Measurements from ENCODE around the gene C9orf43. TPM values are rescaled to one million over a fixed set of nuclear protein-coding genes. Genes with fewer than 3 reads are reported as not detected.
A peak's percentile ranks its signal among the peaks of the same experiment; 100 is the strongest.
"Not testable (repeated sequence)": the region's sequence is repeated elsewhere in the genome, so short reads cannot be mapped to it uniquely, and the experiment has no call there.

The C9orf43 gene
- total RNA-seq, 1 experiment from 2014 or later, result 1.9 TPM

DNA sequence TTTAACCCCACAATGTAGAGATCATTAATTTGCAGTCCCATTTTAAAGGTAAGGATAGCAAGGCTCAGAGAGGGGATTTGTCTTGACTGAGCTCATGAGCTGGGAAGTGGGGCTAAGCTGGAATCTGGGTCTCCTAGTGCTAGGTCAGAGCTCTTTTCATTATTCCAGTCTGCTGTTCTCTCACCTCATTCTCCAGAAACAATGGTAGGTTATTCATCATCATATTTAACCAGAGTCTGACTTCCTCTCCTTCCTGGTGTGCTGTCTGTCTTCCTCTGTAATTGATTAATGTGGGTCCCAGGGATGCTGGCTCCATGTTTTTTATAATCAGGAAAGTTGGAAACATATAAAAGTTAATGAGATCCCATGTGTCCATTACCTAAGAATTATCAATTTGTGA, 20.6 kb downstream of the C9orf43 start:
- no peak for DNase-seq
- Histone ChIP-seq H3K4me1 (no peaks in the 10 kb centered on the region), H3K4me3 (ENCODE audit: low read depth, low read length) (no peak overlapping the region), H3K9me3 (no peaks in the 10 kb centered on the region), H3K36me3 (ENCODE audit: control insufficient read depth, insufficient read depth, low read length) (no peaks in the 10 kb centered on the region), H3K27me3 (replicated peaks; ENCODE audit: control insufficient read depth, insufficient read depth, low read length) (no peaks in the 10 kb centered on the region)
- ChIA-PET CTCF (no interaction called here), POLR2A (no interaction called here)
- no peak overlapping the region for H3K27ac Mint-ChIP-seq (ENCODE audit: unreplicated experiment)
- H3K36me3 Mint-ChIP-seq (ENCODE audit: insufficient read depth, unreplicated experiment), result peaks cover 5% of the 10 kb centered on the region
- BruUV-seq (replicated peaks), result no TSS peak
- H3K4me1 Mint-ChIP-seq (ENCODE audit: low read depth, unreplicated experiment), result peaks cover under 1% of the 10 kb centered on the region
- peaks cover 3% of the 10 kb centered on the region for H3K9me3 Mint-ChIP-seq (ENCODE audit: unreplicated experiment)
- H3K27me3 Mint-ChIP-seq (ENCODE audit: insufficient read depth, unreplicated experiment), result no peaks in the 10 kb centered on the region
- TF ChIP-seq, protein P1, sequence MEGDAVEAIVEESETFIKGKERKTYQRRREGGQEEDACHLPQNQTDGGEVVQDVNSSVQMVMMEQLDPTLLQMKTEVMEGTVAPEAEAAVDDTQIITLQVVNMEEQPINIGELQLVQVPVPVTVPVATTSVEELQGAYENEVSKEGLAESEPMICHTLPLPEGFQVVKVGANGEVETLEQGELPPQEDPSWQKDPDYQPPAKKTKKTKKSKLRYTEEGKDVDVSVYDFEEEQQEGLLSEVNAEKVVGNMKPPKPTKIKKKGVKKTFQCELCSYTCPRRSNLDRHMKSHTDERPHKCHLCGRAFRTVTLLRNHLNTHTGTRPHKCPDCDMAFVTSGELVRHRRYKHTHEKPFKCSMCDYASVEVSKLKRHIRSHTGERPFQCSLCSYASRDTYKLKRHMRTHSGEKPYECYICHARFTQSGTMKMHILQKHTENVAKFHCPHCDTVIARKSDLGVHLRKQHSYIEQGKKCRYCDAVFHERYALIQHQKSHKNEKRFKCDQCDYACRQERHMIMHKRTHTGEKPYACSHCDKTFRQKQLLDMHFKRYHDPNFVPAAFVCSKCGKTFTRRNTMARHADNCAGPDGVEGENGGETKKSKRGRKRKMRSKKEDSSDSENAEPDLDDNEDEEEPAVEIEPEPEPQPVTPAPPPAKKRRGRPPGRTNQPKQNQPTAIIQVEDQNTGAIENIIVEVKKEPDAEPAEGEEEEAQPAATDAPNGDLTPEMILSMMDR (IDR thresholded peaks at IDR 0.05; ENCODE audit: insufficient read depth in 1 of 2, low read depth in 1 of 2, low read length in 1 of 2, severe bottlenecking in 1 of 2, unreplicated experiment in 1 of 2), result no peak
- intact Hi-C loops (cut with micrococcal nuclease; ENCODE audit: unreplicated experiment), result no loop called here
- H3K4me3 Mint-ChIP-seq (ENCODE audit: unreplicated experiment), result no peak overlapping the region

DNA sequence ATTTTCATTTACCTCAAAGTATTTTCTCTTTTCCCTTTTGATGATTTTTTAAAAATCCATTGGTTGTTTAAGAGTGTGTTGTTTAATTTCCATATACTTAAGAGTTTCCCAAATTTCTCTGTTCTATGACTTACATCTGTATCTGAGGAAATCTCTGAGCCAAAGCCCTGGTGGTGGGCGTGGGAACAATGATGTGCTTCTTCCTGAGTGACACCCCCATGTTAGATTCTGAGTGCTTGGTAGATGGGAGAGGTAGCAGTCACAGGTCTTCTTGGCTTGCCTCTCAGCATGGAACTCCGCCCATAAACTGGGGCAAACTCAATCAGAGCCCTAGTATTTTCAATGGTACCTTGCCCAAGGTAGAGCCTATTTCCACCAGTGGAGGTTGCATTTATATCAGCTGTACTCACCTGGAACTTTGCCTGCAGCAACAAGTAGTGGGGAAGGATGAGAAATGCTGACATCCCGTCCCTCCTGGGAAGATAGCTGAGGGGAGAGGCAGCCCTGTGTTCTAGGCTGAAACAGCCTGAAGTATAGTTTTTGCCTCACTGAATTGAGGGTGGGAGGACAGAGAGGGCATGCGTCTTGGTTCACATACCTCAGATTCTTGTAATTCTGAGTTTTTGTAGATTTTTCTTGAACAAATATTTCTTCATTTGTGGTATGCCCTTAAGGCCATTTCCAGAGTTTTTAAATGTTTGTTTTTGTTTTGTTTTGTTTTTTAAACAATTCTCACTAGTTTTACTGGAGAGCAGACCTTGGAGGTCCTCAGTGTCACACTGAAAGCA, 26.4 kb downstream of the C9orf43 start:
- no peaks in the 10 kb centered on the region for H3K27me3 Mint-ChIP-seq (ENCODE audit: insufficient read depth, unreplicated experiment)
- no peak overlapping the region for H3K4me3 ChIP-seq (ENCODE audit: low read depth, low read length)
- H3K9me3 ChIP-seq, result no peaks in the 10 kb centered on the region
- H3K4me1 Mint-ChIP-seq (ENCODE audit: low read depth, unreplicated experiment), result peaks cover 12% of the 10 kb centered on the region
- BruUV-seq (replicated peaks), result no TSS peak
- peaks cover 11% of the 10 kb centered on the region for H3K9me3 Mint-ChIP-seq (ENCODE audit: unreplicated experiment)
- peak overlapping the region; percentile 83 for H3K27ac Mint-ChIP-seq (ENCODE audit: unreplicated experiment)
- intact Hi-C loops (cut with micrococcal nuclease; ENCODE audit: unreplicated experiment), result no loop called here
- H3K4me3 Mint-ChIP-seq (ENCODE audit: unreplicated experiment), result peak overlapping the region; percentile 56
- peaks cover 14% of the 10 kb centered on the region for H3K36me3 Mint-ChIP-seq (ENCODE audit: insufficient read depth, unreplicated experiment)
- ChIA-PET CTCF (no interaction called here), POLR2A (no interaction called here)
- TF ChIP-seq, protein P1 (IDR thresholded peaks at IDR 0.05; ENCODE audit: insufficient read depth in 1 of 2, low read depth in 1 of 2, low read length in 1 of 2, severe bottlenecking in 1 of 2, unreplicated experiment in 1 of 2), result no peak
- H3K36me3 ChIP-seq (ENCODE audit: control insufficient read depth, insufficient read depth, low read length), result no peaks in the 10 kb centered on the region
- peak; percentile 46 to 56 for DNase-seq
- peaks cover 7% of the 10 kb centered on the region; the same call in 1 of the 2 replicates for H3K4me1 ChIP-seq
- no peaks in the 10 kb centered on the region for H3K27me3 ChIP-seq (replicated peaks; ENCODE audit: control insufficient read depth, insufficient read depth, low read length)

DNA sequence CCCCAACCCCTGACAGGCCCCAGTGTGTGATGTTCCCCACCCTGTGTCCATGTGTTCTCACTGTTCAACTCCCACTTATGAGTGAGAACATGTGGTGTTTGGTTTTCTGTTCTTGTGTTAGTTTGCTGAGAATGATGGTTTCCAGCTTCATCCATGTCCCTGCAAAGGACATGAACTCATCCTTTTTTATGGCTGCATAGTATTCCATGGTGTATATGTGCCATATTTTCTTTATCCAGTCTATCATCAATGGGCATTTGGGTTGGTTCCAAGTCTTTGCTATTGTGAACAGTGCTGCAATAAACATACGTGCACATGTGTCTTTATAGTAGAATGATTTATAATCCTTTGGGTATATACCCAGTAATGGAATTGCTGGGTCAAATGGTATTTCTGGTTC, 27.2 kb downstream of the C9orf43 start:
- H3K27ac Mint-ChIP-seq (ENCODE audit: unreplicated experiment); POLR2A ChIA-PET; H3K4me1 ChIP-seq; H3K36me3 ChIP-seq (ENCODE audit: control insufficient read depth, insufficient read depth, low read length); H3K9me3 ChIP-seq; H3K4me3 ChIP-seq (ENCODE audit: low read depth, low read length); H3K27me3 Mint-ChIP-seq (ENCODE audit: insufficient read depth, unreplicated experiment); H3K4me3 Mint-ChIP-seq (ENCODE audit: unreplicated experiment); intact Hi-C loops (cut with micrococcal nuclease; ENCODE audit: unreplicated experiment); DNase-seq; BruUV-seq (replicated peaks); CTCF ChIA-PET; H3K27me3 ChIP-seq (replicated peaks; ENCODE audit: control insufficient read depth, insufficient read depth, low read length): not testable (repeated sequence)
- peaks cover 12% of the 10 kb centered on the region for H3K4me1 Mint-ChIP-seq (ENCODE audit: low read depth, unreplicated experiment)
- H3K9me3 Mint-ChIP-seq (ENCODE audit: unreplicated experiment), result peaks cover 11% of the 10 kb centered on the region
- peaks cover 14% of the 10 kb centered on the region for H3K36me3 Mint-ChIP-seq (ENCODE audit: insufficient read depth, unreplicated experiment)

Measured in Caco-2 (cell line).